PC-3 (cell line): ENCODE results near the gene BAX. TPM values are rescaled to one million over a fixed set of nuclear protein-coding genes. Genes with fewer than 3 reads are reported as not detected.

Experiments
- ATAC-seq: fragments of 200-7000 bp; cut with Tn5 transposase; 2 replicates; pipeline ENCODE4 v1.9.1; 2020; ENCODE audit warnings: mild to moderate bottlenecking, moderate library complexity
- BruUV-seq: library from RNA; stranded (reverse); fragments of 400-500 nt; replicated peaks from 2 replicates; lab custom pipeline; 2021; lab: Mats Ljungman, UMichigan
- CTCF ChIA-PET: fragments of 300-600 bp; sonication (Branson Sonifier 250); formaldehyde crosslinking; loops from one replicate; lab custom pipeline; 2022; ENCODE audit warnings: antibody characterized with exemption; lab: Charles Lee
- POLR2A ChIA-PET: fragments of 300-600 bp; sonication (Branson Sonifier 250); formaldehyde crosslinking; loops from one replicate; lab custom pipeline; 2022; ENCODE audit warnings: antibody characterized with exemption; ENCODE audit not compliant: unreplicated experiment; lab: Charles Lee
- DNase-seq: peaks from one replicate; pipeline ENCODE4 v3.0.0-alpha.2; 2015
- H2AFZ ChIP-seq: fragments of 300-600 bp; sonication (generic); 2 replicates; pipeline ENCODE4 v1.6.0; 2016; ENCODE audit warnings: antibody characterized with exemption, low read length
- H3F3A ChIP-seq: fragments of 300-600 bp; sonication (generic); one replicate; pipeline ENCODE4 v1.6.0; 2017; ENCODE audit warnings: antibody characterized with exemption, low read length, control low read depth, mild to moderate bottlenecking; ENCODE audit not compliant: unreplicated experiment
- H3K27ac ChIP-seq: fragments of 300-600 bp; sonication (generic); 2 replicates; pipeline ENCODE4 v1.5.1; 2016; ENCODE audit warnings: mild to moderate bottlenecking, low read length
- H3K27me3 ChIP-seq: fragments of 300-600 bp; sonication (generic); 2 replicates; pipeline ENCODE4 v1.6.1; 2016; ENCODE audit warnings: low read length, mixed read lengths
- H3K36me3 ChIP-seq: fragments of 300-600 bp; sonication (generic); 2 replicates; pipeline ENCODE4 v1.6.1; 2016; ENCODE audit warnings: low read depth, mixed run types, low read length, mixed read lengths
- H3K4me1 ChIP-seq: fragments of 300-600 bp; sonication (generic); 2 replicates; pipeline ENCODE4 v1.5.1; 2016; ENCODE audit warnings: low read length; ENCODE audit not compliant: insufficient read depth
- H3K4me2 ChIP-seq: fragments of 300-600 bp; sonication (generic); 2 replicates; pipeline ENCODE4 v1.6.0; 2016; ENCODE audit warnings: low read length
- H3K4me3 ChIP-seq: fragments of 300-600 bp; sonication (generic); 2 replicates; pipeline ENCODE4 v1.5.1; 2016; ENCODE audit warnings: mild to moderate bottlenecking, low read length, mixed read lengths
- H3K79me2 ChIP-seq: fragments of 300-600 bp; sonication (generic); 2 replicates; pipeline ENCODE4 v1.6.1; 2017; ENCODE audit warnings: low read length, mixed read lengths
- H3K9ac ChIP-seq: fragments of 300-600 bp; sonication (generic); 2 replicates; pipeline ENCODE4 v1.6.0; 2016; ENCODE audit warnings: mild to moderate bottlenecking, low read length
- H3K9me2 ChIP-seq: fragments of 300-600 bp; sonication (generic); replicated peaks from 2 replicates; pipeline ENCODE4 v1.6.1; 2016; ENCODE audit warnings: mixed run types, low read length, mixed read lengths
- H3K9me3 ChIP-seq: fragments of 300-600 bp; sonication (generic); 2 replicates; pipeline ENCODE4 v1.6.1; 2016; ENCODE audit warnings: low read length, mixed read lengths
- H4K20me1 ChIP-seq: fragments of 300-600 bp; sonication (generic); 2 replicates; pipeline ENCODE4 v1.6.1; 2016; ENCODE audit warnings: low read length, mixed read lengths
- EZH2 ChIP-seq: fragments of 300-600 bp; sonication (generic); IDR thresholded peaks from one replicate; pipeline ENCODE4 v1.6.1; 2017; ENCODE audit warnings: antibody characterized with exemption, mild to moderate bottlenecking, low read length; ENCODE audit not compliant: unreplicated experiment
- EZH2phosphoT487 ChIP-seq: fragments of 300-600 bp; sonication (generic); IDR thresholded peaks from 2 replicates; pipeline ENCODE4 v1.6.1; 2018; ENCODE audit warnings: mild to moderate bottlenecking, antibody characterized with exemption, low read length, borderline replicate concordance
- intact Hi-C: fragments of 100-400 bp; cut with micrococcal nuclease; formaldehyde crosslinking; loops from 2 replicates; pipeline ENCODE4 v1.9.0; 2023
- total RNA-seq: library from RNA; depleted of rRNA; stranded (reverse); fragments of >200 nt; gene quantifications from 2 replicates; pipeline ENCODE4 v1.2.3, GENCODE V29; 2014
- TF ChIP-seq, protein P1 (sequence below): fragments of 300-600 bp; sonication (generic); conservative IDR thresholded peaks from 2 replicates; pipeline ENCODE4 v1.5.1; 2017; ENCODE audit warnings: antibody characterized with exemption, low read depth, mild to moderate bottlenecking, low read length

The BAX gene
- total RNA-seq, 1 experiment from 2014 or later, result 44.8 TPM

DNA sequence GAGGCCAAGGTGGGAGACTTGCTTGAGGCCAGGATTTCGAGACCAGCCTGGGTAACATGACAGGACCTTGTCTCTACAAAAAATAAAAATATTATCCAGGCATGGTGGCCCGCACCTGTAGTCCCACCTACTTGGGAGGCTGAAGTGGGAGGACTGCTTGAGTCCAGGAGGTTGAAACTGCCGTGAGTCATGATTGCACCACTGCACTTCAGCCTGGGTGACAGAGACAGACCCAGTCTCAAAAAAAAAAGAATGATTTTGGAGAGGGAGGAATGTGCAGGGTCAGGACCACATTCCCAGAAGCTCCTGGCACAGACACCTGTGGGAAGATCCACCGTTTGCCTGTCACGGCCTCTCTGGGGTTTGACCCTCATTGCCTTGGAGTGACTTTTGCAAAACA, 9.3 kb upstream of the BAX start:
- no peak for TF ChIP-seq EZH2phosphoT487
- no peak for TF ChIP-seq EZH2
- TF ChIP-seq, protein P1, sequence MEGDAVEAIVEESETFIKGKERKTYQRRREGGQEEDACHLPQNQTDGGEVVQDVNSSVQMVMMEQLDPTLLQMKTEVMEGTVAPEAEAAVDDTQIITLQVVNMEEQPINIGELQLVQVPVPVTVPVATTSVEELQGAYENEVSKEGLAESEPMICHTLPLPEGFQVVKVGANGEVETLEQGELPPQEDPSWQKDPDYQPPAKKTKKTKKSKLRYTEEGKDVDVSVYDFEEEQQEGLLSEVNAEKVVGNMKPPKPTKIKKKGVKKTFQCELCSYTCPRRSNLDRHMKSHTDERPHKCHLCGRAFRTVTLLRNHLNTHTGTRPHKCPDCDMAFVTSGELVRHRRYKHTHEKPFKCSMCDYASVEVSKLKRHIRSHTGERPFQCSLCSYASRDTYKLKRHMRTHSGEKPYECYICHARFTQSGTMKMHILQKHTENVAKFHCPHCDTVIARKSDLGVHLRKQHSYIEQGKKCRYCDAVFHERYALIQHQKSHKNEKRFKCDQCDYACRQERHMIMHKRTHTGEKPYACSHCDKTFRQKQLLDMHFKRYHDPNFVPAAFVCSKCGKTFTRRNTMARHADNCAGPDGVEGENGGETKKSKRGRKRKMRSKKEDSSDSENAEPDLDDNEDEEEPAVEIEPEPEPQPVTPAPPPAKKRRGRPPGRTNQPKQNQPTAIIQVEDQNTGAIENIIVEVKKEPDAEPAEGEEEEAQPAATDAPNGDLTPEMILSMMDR, result no peak
- CTCF ChIA-PET, result no interaction called here
- H3K27ac ChIP-seq, result no peak overlapping the region
- H3K79me2 ChIP-seq, result no peaks in the 10 kb centered on the region
- no peaks in the 10 kb centered on the region for H3K27me3 ChIP-seq
- H3K4me2 ChIP-seq, result no peak overlapping the region
- no peaks in the 10 kb centered on the region for H3K9me3 ChIP-seq
- no peak for ATAC-seq
- DNase-seq, result no peak
- H4K20me1 ChIP-seq, result no peaks in the 10 kb centered on the region
- no TSS peak for BruUV-seq
- POLR2A ChIA-PET, result no interaction called here
- no peaks in the 10 kb centered on the region for H3K9me2 ChIP-seq
- no peak overlapping the region for H3K4me3 ChIP-seq
- no peaks in the 10 kb centered on the region for H3K36me3 ChIP-seq
- no peak overlapping the region for H3K9ac ChIP-seq
- H3K4me1 ChIP-seq, result no peaks in the 10 kb centered on the region
- no peak overlapping the region for H2AFZ ChIP-seq
- intact Hi-C loops, result no loop called here
- no peaks in the 10 kb centered on the region for H3F3A ChIP-seq

DNA sequence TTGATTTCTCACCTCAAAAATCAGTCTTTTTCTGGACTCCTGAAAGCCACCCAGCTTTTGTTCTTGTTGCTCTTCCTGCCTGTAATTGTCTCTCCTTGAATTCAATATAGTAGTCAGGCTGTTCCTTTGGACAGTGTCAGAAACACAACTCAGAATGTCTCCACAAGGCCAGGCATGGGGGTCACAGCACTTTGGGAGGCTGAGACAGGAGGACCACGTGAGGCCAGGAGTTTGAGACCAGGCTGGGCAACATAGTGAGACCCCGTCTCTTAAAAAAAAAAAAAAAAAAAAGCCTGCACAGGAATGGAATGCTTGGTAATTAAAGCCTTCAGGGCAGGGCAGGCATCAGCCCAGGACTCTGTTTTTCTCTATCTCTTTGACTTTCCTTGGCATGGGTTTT, 8.9 kb upstream of the BAX start:
- BruUV-seq, result no TSS peak
- TF ChIP-seq, protein P1, result no peak
- TF ChIP-seq EZH2phosphoT487, result no peak
- no peak overlapping the region for H2AFZ ChIP-seq
- CTCF ChIA-PET, result no interaction called here
- H3K79me2 ChIP-seq, result no peaks in the 10 kb centered on the region
- H3K4me2 ChIP-seq, result no peak overlapping the region
- no peaks in the 10 kb centered on the region for H3K27me3 ChIP-seq
- intact Hi-C loops, result no loop called here
- H3K9me2 ChIP-seq, result no peaks in the 10 kb centered on the region
- DNase-seq, result no peak
- no peak for ATAC-seq
- H3K9me3 ChIP-seq, result no peaks in the 10 kb centered on the region
- no peak overlapping the region for H3K9ac ChIP-seq
- H4K20me1 ChIP-seq, result no peaks in the 10 kb centered on the region
- no peaks in the 10 kb centered on the region for H3K36me3 ChIP-seq
- H3K4me1 ChIP-seq, result no peaks in the 10 kb centered on the region
- no peak overlapping the region for H3K27ac ChIP-seq
- POLR2A ChIA-PET, result no interaction called here
- no peak overlapping the region for H3K4me3 ChIP-seq
- no peaks in the 10 kb centered on the region for H3F3A ChIP-seq

DNA sequence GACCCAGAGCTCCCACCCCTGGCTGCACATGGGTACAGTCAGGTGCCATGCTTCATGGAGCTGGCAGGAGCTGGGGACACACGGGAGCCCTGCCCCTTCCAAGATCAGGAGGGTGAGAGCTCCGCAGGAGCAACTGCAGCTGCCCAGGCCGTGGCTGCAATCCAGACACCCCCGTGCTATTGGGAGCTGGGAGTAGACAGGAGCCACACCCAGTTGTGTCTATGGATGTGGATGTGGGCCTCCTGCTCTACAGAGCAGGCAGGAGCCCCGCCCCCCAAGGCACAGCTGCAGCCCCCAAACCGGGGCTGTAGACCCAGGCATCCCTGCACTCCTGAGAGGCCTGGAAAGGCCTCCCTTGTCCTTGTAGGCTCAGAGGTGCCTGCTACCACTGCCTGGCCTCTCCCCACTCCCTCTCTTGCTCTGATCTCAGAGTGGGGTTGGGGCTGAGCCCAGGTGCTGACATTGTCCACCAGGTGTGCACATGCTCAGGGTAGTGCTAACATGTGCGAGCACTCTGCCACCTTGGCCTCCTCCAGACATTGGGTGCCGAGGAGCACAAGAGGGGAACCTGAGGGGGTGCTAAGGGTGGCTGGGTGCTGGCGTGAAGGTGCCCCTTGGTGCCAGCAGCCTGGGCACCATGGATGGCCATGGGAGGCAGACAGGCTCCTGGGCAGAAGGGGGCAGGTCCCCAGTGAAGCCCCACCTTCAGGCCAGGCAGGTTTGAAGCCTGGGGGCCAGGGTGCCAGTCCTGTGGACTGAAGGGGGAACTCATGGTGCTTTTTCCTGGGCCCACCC, 8.0 kb upstream of the BAX start:
- Histone ChIP-seq H3K79me2 (no peaks in the 10 kb centered on the region), H2AFZ (no peak overlapping the region), H3K9me3 (no peaks in the 10 kb centered on the region), H3F3A (no peaks in the 10 kb centered on the region), H3K4me2 (no peak overlapping the region), H3K9ac (no peak overlapping the region), H3K27ac (no peak overlapping the region), H3K4me3 (no peak overlapping the region), H3K27me3 (no peaks in the 10 kb centered on the region), H3K36me3 (no peaks in the 10 kb centered on the region), H4K20me1 (no peaks in the 10 kb centered on the region), H3K4me1 (no peaks in the 10 kb centered on the region), H3K9me2 (no peaks in the 10 kb centered on the region)
- intact Hi-C loops, result no loop called here
- POLR2A ChIA-PET, result no interaction called here
- DNase-seq (no peak), ATAC-seq (no peak)
- BruUV-seq, result no TSS peak
- no peak for TF ChIP-seq EZH2
- TF ChIP-seq, protein P1, result no peak
- no peak for TF ChIP-seq EZH2phosphoT487
- CTCF ChIA-PET, result no interaction called here
